ENCODE results near the gene STK24. TPM values are rescaled to one million over a fixed set of nuclear protein-coding genes. Genes with fewer than 3 reads are reported as not detected.

STK24 gene
- total and polyA plus RNA-seq, 10 of the 15 experiments (the other 5 are each of a cell fraction or from before 2014, with no cell fraction given), result 7.5 to 115 (median 52.9) TPM

DNA sequence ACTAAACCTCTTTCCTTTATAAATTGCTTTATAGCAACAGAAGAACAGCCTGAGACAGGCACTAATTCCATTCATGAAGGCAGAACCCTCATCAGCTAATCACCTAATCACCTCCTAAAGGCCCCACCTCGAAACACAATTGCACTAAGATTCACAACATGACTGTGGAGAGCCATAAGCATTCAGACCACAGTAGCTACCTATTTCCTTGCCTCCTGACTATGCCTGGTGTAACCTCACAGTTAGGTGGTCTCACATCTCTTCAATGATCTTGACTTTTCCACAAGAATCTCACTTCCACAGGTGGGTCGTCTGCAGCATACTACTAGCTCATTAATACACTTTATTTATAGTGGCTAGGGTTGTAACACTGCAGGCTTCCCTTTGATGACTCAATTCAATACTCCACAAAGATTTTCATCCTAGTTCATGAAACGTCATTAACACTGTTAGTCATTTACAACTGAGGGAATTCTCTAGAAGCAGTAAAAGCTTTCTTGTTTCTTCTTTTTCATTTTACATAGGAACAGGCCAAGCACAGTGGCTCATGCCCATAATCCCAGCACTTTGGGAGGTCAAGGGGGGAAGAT is 27.1 kb downstream of the STK24 start (continued):
- TF ChIP-seq JUNB (IDR thresholded peaks at IDR 0.05), result peak; percentile 82
- no peak for TF ChIP-seq SMC3 (IDR thresholded peaks at IDR 0.05; ENCODE audit: borderline replicate concordance, low read length)

DNA sequence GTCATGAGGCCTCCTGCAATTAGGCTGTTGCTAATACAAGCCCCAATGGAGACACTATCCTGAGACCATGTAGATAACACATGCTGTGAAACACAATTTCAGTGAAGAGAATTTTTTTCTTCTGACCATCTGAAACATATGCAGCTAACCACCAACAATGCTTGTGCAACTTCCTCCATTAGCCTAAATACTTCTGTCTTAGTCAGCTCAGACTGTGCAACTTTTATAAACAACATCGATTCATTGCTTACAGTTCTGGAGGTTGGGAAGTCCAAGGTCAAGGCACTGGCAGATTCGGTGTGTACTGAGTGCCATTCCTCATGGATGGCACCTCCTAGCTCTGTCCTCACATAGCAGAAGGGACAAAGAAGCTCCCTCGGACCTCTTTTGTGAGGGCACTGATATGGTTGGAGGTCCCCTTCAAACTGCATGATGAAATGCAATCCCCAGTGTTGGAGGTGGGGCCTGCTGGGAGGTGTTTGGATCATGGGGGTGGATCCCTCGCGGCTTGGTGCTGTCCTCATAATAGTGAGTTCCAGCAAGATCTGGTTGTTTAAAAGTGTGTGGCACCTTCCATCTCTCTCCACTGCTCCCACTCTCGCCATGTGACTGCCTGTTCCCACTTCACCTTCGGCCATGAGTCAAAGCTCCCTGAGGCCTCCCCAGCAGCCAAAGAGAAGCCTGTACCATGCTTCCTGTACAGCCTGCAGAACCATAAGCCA is 27.7 kb downstream of the STK24 start:
- in situ Hi-C loops (cut with MboI), result no loop called here
- Histone ChIP-seq H3K4me1 (ENCODE audit: control insufficient read depth, insufficient read depth, low read length) (peaks cover 29% of the 10 kb centered on the region), H3K27ac (ENCODE audit: control insufficient read depth, insufficient read depth) (no peak overlapping the region; the same call in none of the 2 replicates), H3K4me2 (ENCODE audit: control insufficient read depth, insufficient read depth) (no peak overlapping the region; the same call in none of the 2 replicates), H3K4me3 (no peak overlapping the region), H3K9ac (ENCODE audit: control insufficient read depth, insufficient read depth, low read length) (no peak overlapping the region), H3K79me2 (ENCODE audit: control insufficient read depth, insufficient read depth, low read length) (peaks cover 81% of the 10 kb centered on the region), H3K9me3 (replicated peaks; ENCODE audit: control insufficient read depth, insufficient read depth, low read length) (no peaks in the 10 kb centered on the region; the same call in 2 of the 3 replicates), H3K27me3 (replicated peaks in 1 of 2; ENCODE audit: control insufficient read depth in 2 of 2, insufficient read depth in 2 of 2, low read length in 1 of 2) (no peaks in the 10 kb centered on the region), H2AFZ (ENCODE audit: control insufficient read depth, low read depth, low read length) (no peak overlapping the region), H3K36me3 (ENCODE audit: control insufficient read depth in 2 of 2, insufficient read depth in 2 of 2, low read length in 1 of 2) (peaks cover 6 to 12% of the 10 kb centered on the region in 2 experiments; a peak in 3 of 4 replicates), H4K20me1 (ENCODE audit: control insufficient read depth, insufficient read depth) (peaks cover 13% of the 10 kb centered on the region)
- RAD21 ChIA-PET (ENCODE audit: unreplicated experiment), result interaction anchor here (0.5 to 3.3 kb wide), 7 partner anchors 9 to 347 kb away, joined by 3 to 10 read pairs (median 4); no protein-coding TSS in a partner anchor
- no TSS peak for BruUV-seq (replicated peaks)
- intact Hi-C loops (cut with micrococcal nuclease; ENCODE audit: unreplicated experiment), result no loop called here
- TF ChIP-seq SUPT20H (IDR thresholded peaks at IDR 0.05; ENCODE audit: borderline replicate concordance, control insufficient read depth, low read depth, low read length) (no peak), PAX5 (IDR thresholded peaks at IDR 0.05; ENCODE audit: borderline replicate concordance, low read depth, low read length) (no peak), MEF2A (IDR thresholded peaks at IDR 0.05; ENCODE audit: insufficient read depth, low read depth, low read length) (no peak), RUNX3 (IDR thresholded peaks at IDR 0.05; ENCODE audit: low read length) (peak; percentile 21; the same call in 1 of the 2 replicates)
- POLR2A ChIA-PET, result interaction anchor here (0.9 to 2.3 kb wide), 4 partner anchors 9 to 73 kb away, joined by 3 to 9 read pairs (median 7); no protein-coding TSS in a partner anchor
- FAIRE-seq, result no peak
- CTCF ChIA-PET, result interaction anchor here (0.7 to 1.7 kb wide), 2 partner anchors 9 to 105 kb away, joined by 4 to 5 read pairs; no protein-coding TSS in a partner anchor
- ATAC-seq, result peak; percentile 44
- 81% methylated on average over 7 of the region's 7 CpGs for WGBS (ENCODE audit: insufficient coverage, insufficient replicate concordance, low lambda C conversion rate, missing lambda C conversion rate)
- SMC1A ChIA-PET (ENCODE audit: uncharacterized antibody, unreplicated experiment), result interaction anchor here (0.9 to 2.9 kb wide), 10 partner anchors 9 to 117 kb away, joined by 3 to 17 read pairs (median 6); no protein-coding TSS in a partner anchor
- DNase-seq (ENCODE audit: low read depth, low spot score), result no peak
